HG03521 (cell line): ENCODE measurements around the gene KIAA0319L.
"Not testable (repeated sequence)": the region's sequence is repeated elsewhere in the genome, so short reads cannot be mapped to it uniquely, and the experiment has no call there.

ENCODE experiments used
- ATAC-seq: cut with Tn5 transposase; IDR thresholded peaks from one replicate; pipeline ENCODE4 v1.9.1; 2021; ENCODE audit warnings: mild to moderate bottlenecking, moderate library complexity; ENCODE audit not compliant: unreplicated experiment

The KIAA0319L gene

GRCh38 chr1:35557118-35557610 is at the start of gene KIAA0319L:
KIAA0319L (minus strand) TSS chr1:35557403; CDS start chr1:35554491, 2,912 bp downstream.
- ATAC-seq: peak; percentile 64

GRCh38 chr1:35605867-35606182 is 48.6 kb upstream of the KIAA0319L start:
- ATAC-seq: no peak

DNA sequence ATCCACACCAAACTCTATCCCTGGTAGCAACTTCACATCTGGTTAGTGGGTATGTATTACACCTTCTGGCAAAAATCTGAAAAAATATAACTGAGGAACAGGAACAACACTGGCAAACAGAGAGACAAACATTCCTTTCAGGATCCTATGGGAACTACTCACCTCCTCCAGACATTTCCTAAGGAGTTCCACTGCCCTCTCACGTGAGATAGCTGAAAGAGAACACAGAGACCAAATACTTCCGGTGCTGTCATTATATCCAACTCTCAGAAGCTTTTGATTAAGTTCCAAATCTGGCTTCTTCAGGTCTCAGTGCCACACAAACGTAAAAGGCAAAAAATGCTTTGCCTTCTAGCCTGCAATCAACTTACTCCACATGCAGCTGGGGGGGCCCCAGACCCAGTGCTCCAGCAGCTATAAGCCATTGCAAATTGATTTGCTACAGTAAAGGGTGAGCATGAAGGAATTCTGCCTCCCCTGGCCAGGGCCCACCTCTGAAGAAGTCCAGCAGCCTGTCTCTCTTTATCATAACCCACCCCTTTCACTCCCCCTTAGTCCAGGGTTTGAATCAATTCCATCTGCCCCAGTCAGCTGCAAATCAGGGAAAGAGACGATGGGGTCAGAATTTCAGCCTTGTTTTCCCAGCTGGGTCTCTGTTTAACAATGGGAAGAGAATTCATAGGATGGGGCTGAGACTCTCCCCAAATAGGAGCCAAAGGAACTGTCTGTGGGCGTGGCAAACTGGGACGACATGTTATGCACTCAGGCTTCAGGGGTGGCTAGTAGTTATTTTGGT is 48.1 kb upstream of the KIAA0319L start:
- ATAC-seq: no peak

DNA sequence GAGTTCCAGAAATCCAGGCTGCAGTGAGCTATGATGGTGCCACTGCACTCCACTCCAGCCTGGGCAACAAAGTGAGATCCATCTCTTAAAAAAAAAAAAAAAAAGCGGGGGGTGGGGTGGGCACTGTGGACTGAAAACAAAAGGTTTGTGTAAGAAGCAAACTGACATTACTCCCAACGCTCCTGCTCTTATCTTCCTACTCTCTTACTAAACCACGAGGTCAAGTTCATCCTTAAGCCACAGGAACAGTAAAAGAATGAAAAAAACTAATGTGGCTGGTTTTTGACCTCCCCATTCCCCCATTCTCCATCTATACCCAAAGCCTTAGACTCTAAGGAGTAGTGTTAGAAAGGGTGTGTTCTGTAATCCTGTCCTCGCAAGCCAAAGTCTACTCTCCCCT is 46.7 kb upstream of the KIAA0319L start:
- no peak for ATAC-seq

- ATAC-seq: no peak
Observed at GRCh38 chr1:35603468-35603867, 46.3 kb upstream of the KIAA0319L start.

GRCh38 chr1:35600593-35600992 is 43.4 kb upstream of the KIAA0319L start:
- ATAC-seq: no peak

DNA sequence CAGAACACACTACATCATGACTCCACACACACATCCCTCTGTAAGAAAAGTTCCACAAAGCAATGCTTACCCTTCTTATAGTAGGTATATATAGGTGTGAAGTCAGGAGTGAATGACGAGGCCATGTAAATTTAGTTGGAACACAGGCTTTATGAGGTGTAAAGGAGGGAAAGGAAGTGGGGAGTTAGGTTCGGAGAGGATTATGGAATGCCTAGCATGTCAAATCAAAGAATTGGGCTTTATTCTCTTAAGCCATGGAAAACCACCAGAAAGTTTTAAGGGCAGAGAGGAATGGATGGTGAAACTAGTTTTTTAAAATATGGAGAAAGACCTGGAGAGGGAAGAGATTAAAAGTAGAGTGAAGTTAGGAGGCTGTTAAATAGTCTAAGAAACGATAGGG is 42.2 kb upstream of the KIAA0319L start:
- no peak for ATAC-seq

- ATAC-seq: no peak
Observed at GRCh38 chr1:35598895-35599294, 41.7 kb upstream of the KIAA0319L start.

- ATAC-seq: no peak
Observed at GRCh38 chr1:35597870-35598269, 40.7 kb upstream of the KIAA0319L start.

DNA sequence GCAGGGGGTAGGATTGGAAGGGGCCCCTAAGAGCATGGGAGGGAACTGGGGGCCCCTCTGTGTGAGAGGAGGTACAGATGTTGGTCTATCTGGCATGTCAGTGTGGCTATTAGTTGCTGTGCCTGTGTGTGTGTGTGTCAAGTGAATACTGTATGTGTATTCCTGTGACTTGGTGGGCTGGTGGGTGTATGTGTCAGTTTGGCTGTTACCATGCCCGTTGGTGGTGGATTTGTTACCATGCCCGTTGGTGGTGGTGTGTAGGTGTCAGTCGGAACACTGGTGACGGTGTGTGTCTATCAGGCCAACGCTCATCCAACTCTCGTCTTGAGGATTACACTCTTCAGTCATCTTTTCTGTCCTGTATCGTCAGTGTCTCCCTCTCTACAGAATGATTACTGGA is 38.5 kb upstream of the KIAA0319L start:
- ATAC-seq: no peak

DNA sequence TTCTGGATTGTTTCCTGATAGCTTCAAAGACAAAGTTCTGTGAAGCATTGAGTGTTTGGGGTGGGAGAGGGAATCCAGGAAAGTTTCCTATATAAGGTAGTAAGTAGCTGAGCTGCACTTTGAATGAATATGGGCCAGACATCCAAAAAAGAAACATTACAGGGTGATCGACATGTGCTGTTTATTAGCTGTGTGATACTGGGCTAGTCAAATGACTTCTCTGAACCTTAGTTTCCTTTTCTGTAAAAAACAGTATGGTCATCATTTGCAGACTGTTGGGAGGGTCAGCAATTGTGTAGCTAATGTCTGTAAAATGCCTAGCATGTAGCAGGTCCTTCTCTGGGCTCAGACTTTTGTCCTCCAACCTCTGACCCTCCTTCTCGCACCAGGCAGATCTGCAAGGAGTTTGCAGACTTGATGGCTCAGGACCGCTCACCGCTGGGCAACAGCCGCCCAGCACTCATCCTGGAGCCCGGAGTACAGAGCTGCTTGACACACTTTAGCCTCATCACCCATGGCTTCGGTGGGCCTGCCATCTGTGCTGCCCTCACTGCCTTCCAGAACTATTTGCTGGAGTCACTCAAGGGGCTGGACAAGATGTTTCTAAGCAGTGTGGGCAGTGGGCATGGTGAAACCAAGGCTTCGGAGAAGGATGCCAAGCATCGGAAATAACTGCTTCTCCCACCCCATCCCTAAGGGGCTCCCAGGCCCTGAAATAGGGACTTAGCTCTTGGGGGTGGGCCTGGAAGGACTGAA is 37.0 kb upstream of the KIAA0319L start:
- no peak for ATAC-seq

DNA sequence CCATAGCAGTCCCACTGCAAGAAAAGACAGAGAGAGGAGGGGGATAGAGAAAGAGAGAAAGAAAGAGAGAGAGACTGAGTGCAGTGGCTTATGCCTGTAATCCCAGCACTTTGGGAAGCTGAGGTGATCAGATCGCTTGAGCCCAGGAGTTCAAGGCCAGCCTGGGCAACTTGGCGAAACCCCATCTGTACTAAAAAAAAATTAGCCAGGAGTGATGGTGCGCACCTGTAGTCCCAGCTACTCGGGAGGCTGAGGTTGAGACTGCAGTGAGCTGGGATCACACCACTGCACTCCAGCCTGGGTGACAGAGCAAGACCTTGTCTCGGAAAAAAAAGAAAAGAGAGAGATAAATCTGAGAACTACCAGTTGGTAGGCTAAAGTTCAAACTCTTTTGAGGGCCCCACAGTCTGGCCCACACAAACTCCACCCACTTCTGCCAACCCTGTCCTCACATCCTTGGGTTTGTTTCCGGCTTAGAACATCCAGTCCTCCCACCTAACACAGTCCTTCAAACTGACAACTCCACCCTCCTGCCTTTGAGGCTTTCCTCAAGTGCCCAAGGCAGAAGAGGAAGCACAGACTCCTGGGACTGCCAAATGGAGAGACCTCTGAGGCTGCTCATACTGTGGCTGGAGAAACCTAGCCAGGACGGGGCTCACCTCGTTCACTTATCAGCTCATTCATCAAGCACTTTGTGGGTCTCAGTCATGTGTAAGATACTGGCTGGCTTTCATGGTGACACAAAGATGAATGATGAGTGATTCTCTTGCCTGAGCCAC is 36.0 kb upstream of the KIAA0319L start:
- no peak for ATAC-seq

DNA sequence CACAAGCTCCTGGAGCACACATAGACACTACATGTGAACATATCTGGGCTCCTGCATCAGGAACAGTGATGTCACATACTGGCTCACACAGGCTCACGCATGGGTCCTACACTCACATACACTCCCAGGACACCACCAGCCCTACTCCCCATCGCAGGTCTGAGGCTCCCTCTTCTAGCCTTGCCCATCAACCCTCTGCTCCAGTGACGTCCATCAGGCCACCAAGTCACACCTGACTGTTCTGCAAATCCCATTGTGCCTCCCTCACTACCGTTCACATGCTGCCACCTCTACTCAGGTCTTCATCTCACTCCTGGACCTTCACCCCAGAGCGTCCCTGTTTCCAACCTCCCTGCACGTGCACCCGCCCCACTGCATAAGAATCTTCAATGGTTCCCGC is 34.0 kb upstream of the KIAA0319L start:
- no peak for ATAC-seq

DNA sequence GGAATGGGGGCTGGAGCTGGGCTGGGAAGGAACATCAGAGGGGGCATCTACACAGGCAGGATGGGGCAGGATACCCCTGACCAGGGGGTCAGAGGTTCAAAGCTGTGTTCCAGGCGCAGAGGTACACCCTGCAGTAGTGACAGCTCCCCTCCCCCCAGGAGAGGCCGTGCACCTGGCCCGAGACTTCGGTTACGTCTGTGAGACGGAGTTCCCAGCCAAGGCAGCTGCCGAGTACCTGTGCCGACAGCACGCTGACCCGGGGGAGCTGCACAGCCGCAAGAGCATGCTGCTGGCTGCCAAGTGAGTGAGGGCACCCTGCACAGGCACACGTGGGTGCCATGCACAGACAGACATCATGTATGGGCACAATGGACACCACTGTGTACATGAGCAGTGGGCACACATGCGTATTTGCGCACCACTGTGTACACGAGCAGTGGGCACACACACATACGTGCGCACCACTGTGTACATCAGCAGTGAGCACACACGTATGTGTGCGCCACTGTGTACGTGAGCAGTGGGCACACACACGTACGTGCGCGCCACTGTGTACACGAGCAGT is 33.4 kb upstream of the KIAA0319L start:
- no peak for ATAC-seq

DNA sequence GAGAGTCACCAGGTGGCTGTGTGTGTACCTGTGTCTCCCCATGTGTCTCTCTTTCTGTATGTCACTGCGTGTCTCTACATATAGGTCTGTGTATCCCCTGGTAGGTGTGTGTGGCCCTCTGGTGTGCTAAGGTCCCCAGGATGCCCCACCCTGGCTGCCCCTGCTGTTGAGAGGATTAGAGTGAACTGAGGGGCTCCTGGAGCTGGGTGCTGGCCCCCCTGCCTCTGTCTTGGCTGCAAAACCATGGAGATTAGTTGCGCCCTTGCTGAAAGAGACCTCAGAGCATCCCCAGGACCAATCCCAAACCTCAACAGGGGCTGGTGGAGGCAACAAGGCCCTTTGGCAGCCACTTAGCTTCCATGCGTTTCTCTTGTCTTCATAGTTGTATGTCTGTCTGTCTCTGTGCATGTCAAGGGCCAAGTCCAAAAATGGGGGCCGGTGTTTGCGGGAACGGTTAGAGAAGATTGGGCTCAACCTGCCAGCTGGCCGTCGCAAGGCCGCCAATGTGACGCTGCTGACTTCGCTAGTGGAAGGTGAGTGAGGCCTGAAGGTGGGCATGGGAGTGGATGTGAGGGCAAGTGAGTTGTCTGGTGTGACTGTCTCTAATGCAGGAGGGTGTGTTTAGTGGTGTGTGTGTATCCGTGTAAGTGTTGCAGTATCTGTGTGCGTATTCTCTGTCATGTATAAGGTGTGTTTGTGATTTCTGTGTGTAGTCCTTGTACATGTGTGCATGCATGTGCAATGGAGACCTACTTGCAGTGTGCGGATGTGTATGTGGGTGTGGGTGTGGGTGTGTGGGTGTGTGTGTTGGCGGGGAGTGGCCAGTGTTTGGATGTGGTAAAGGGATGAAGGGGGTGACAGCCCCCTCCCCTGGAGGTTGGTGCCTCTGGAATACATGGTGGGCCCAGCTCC is 32.6 kb upstream of the KIAA0319L start:
- ATAC-seq: no peak

GRCh38 chr1:35588197-35588910 is 31.2 kb upstream of the KIAA0319L start:
- no peak for ATAC-seq

- no peak for ATAC-seq
Observed at GRCh38 chr1:35587736-35588135, 30.5 kb upstream of the KIAA0319L start.

- ATAC-seq: no peak
Observed at GRCh38 chr1:35586808-35587207, 29.6 kb upstream of the KIAA0319L start.

DNA sequence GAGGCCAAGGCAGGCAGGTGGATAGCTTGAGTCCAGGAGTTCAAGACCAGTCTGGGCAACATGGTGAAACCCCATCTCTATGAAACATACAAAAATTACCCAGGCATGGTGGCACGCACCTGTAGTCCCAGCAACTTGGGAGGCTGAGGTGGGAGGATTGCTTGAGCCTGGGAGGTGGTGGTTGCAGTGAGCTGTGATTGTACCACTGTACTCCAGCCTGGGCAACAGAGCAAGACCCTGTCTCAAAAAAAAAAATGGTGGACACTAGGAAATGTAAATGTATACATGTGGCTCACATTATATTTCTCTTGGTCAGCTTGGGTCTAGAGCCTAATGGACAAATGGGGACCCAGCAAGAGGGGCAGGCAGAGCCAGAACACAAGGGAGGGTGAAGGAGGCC is 28.6 kb upstream of the KIAA0319L start:
- not testable (repeated sequence) for ATAC-seq
